Cardiac muscle cell (in vitro differentiated cells and primary cell): ENCODE results near the gene HADH. TPM values are rescaled to one million over a fixed set of nuclear protein-coding genes. Genes with fewer than 3 reads are reported as not detected.

Source experiments
- DNase-seq, 2 donors: peaks; one replicate each; pipeline versions ENCODE4 v3.0.0 to v3.0.0-alpha.2; 2010 to 2017; ENCODE audit warnings: low read depth in 1 of 2, low spot score in 1 of 2
- H3K27ac ChIP-seq: fragments of 200-600 bp; sonication (generic); 2 replicates; pipeline ENCODE4 v1.5.1; 2016
- H3K27me3 ChIP-seq: fragments of 200-600 bp; sonication (generic); 2 replicates; pipeline ENCODE4 v1.6.0; 2016; ENCODE audit warnings: control low read depth
- H3K36me3 ChIP-seq: fragments of 200-600 bp; sonication (generic); 2 replicates; pipeline ENCODE4 v1.5.1; 2016; ENCODE audit warnings: control low read depth
- H3K4me1 ChIP-seq: fragments of 200-600 bp; sonication (generic); 2 replicates; pipeline ENCODE4 v1.8.1; 2017; ENCODE audit warnings: low read depth, mild to moderate bottlenecking, mixed run types
- H3K4me3 ChIP-seq: fragments of 200-600 bp; sonication (generic); 2 replicates; pipeline ENCODE4 v1.5.1; 2016; ENCODE audit warnings: mild to moderate bottlenecking
- H3K9me3 ChIP-seq: fragments of 200-600 bp; sonication (generic); 2 replicates; pipeline ENCODE4 v1.5.1; 2017; ENCODE audit warnings: low read depth, mild to moderate bottlenecking, control low read depth
- polyA plus RNA-seq: library from polyadenylated mRNA; unstranded; fragments of >200 nt; fragmentation: Nextera tagmentation; extraction: Ambion mirVana; gene quantifications from 2 replicates; pipeline ENCODE4 v1.2.1, GENCODE V29; 2016
- total RNA-seq: library from RNA; depleted of rRNA; stranded (reverse); fragments of >200 nt; gene quantifications from 2 replicates; pipeline ENCODE4 v1.2.3, GENCODE V29; 2016
- TF ChIP-seq, protein P1 (sequence below): IDR thresholded peaks from 2 replicates; pipeline ENCODE4 v1.5.1; 2012; ENCODE audit warnings: low read depth, mild to moderate bottlenecking, low read length

Gene HADH
- total and polyA plus RNA-seq, 2 experiments from 2014 or later, result 59.1 to 84.7 TPM

GRCh38 chr4:107977482-107977881, 12.2 kb upstream of the HADH start:
- no peak overlapping the region for H3K27ac ChIP-seq
- no peak for DNase-seq
- no peak overlapping the region for H3K4me3 ChIP-seq
- TF ChIP-seq, protein P1, sequence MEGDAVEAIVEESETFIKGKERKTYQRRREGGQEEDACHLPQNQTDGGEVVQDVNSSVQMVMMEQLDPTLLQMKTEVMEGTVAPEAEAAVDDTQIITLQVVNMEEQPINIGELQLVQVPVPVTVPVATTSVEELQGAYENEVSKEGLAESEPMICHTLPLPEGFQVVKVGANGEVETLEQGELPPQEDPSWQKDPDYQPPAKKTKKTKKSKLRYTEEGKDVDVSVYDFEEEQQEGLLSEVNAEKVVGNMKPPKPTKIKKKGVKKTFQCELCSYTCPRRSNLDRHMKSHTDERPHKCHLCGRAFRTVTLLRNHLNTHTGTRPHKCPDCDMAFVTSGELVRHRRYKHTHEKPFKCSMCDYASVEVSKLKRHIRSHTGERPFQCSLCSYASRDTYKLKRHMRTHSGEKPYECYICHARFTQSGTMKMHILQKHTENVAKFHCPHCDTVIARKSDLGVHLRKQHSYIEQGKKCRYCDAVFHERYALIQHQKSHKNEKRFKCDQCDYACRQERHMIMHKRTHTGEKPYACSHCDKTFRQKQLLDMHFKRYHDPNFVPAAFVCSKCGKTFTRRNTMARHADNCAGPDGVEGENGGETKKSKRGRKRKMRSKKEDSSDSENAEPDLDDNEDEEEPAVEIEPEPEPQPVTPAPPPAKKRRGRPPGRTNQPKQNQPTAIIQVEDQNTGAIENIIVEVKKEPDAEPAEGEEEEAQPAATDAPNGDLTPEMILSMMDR, result no peak
- no peaks in the 10 kb centered on the region for H3K36me3 ChIP-seq
- H3K9me3 ChIP-seq, result no peaks in the 10 kb centered on the region
- no peaks in the 10 kb centered on the region for H3K4me1 ChIP-seq
- H3K27me3 ChIP-seq, result no peaks in the 10 kb centered on the region

DNA sequence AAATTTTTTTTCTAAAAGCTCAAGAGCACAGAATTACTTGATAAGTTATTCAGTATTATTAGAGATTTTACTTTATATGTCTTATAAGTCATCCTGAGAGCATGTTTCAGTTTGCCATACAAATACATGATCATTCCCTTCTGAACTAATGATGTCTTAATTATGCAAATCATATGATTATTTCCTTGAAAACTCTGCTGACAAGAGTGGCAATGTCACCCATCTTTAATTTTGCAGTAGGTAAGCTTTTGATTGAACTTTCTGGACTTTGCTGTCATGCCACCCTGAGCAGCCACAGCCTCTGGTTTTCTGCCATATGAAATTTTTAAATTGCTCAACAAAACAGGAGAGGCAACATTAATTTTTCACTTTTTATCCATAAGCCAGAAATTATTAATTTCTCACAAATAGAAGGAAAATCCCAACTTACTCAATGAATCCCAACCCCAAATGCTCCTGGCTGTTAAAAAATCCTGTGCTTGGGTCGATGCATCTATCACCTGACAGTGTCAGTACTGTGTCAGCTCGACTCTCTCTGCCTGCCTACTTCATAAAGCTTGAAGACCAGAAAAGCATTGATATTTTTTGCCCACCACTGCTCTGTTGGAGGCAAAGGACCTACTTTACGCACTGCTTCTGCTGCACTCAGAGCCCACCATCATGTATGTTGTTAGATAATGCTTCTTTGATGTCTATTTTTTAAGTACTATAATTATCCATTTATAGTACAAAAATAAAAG, 11.6 kb upstream of the HADH start:
- H3K36me3 ChIP-seq, result no peaks in the 10 kb centered on the region
- H3K4me1 ChIP-seq, result no peaks in the 10 kb centered on the region
- TF ChIP-seq, protein P1, result no peak
- no peaks in the 10 kb centered on the region for H3K27me3 ChIP-seq
- no peak overlapping the region for H3K4me3 ChIP-seq
- DNase-seq, result no peak
- H3K9me3 ChIP-seq, result no peaks in the 10 kb centered on the region
- no peak overlapping the region for H3K27ac ChIP-seq

DNA sequence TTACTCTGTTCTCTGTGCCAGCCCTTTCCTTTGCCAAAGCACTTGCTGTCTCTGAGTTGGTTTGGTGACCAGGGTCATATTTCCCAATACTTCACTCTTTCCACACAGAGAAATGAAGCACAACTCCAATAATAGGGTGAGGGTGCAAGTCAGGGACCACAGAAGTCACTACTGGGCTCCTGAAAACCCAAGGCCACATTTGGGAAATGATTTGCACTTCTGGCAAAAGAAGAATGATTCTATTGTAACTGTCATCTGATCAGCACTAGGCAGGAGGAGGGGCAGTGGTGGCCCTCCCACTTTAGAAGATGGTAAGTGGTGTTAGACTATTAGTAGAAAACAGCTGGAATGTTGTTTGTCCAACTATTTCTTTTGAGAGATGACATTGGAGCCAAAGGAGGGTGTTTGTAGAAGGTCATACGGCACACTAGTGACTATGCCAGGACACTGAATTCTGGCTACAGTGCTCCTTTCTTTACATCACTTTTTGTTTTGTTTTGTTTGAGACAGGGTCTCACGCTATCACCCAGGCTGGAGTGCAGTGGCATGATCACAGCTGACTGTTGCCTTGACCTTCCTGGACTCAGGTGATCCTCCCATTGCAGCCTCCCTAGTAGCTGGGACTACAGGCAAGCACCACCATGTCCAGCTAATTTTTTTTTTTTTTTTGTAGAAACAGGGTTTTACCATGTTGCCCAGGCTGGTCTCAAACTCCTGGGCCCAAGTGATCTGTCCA, 10.8 kb upstream of the HADH start:
- Histone ChIP-seq H3K27ac (no peak overlapping the region), H3K4me3 (no peak overlapping the region), H3K36me3 (no peaks in the 10 kb centered on the region), H3K27me3 (no peaks in the 10 kb centered on the region), H3K4me1 (no peaks in the 10 kb centered on the region), H3K9me3 (no peaks in the 10 kb centered on the region)
- TF ChIP-seq, protein P1, result no peak
- DNase-seq, result no peak

GRCh38 chr4:107987916-107988762, 1.6 kb upstream of the HADH start:
- Histone ChIP-seq H3K4me1 (peaks cover 24% of the 10 kb centered on the region), H3K9me3 (no peaks in the 10 kb centered on the region), H3K27ac (no peak overlapping the region), H3K36me3 (no peaks in the 10 kb centered on the region), H3K27me3 (no peaks in the 10 kb centered on the region), H3K4me3 (no peak overlapping the region)
- TF ChIP-seq, protein P1, result no peak
- no peak for DNase-seq

GRCh38 chr4:107988763-107989035, 990 bp upstream of the HADH start:
- Histone ChIP-seq H3K27ac (no peak overlapping the region), H3K9me3 (no peaks in the 10 kb centered on the region), H3K4me3 (no peak overlapping the region), H3K36me3 (no peaks in the 10 kb centered on the region), H3K27me3 (no peaks in the 10 kb centered on the region), H3K4me1 (peaks cover 25% of the 10 kb centered on the region)
- TF ChIP-seq, protein P1, result no peak
- DNase-seq, result no peak
